Measurements from ENCODE around the gene CNOT2.
A peak's percentile ranks its signal among the peaks of the same experiment; 100 is the strongest.

CNOT2 gene

GRCh38 chr12:70365398-70365647, 122.1 kb downstream of the CNOT2 start:
- no peaks in the 10 kb centered on the region for H3K36me3 ChIP-seq (ENCODE audit: control insufficient read depth in 2 of 2, insufficient read depth in 2 of 2, low read length in 2 of 2)
- no peak overlapping the region for H3K9ac ChIP-seq (ENCODE audit: low read length in 2 of 2)
- H3K27me3 ChIP-seq (ENCODE audit: control insufficient read depth in 1 of 2, insufficient read depth in 2 of 2, low read length in 2 of 2), result peaks cover 10 to 26% of the 10 kb centered on the region in 2 donors
- no peaks in the 10 kb centered on the region for H3K9me3 ChIP-seq (ENCODE audit: control insufficient read depth in 2 of 2, low read length in 2 of 2)
- H3K27ac ChIP-seq (ENCODE audit: low read length), result no peak overlapping the region
- peaks cover 10% of the 10 kb centered on the region for H3K4me1 ChIP-seq (ENCODE audit: control insufficient read depth, insufficient read depth, low read length)
- peak overlapping the region; percentile 71 to 80 for H3K4me3 ChIP-seq (ENCODE audit: low read length in 2 of 2)

- no peak within 1 kb of the TSS for H3K27ac ChIP-seq (ENCODE audit: low read length)
- no peaks in the 10 kb centered on the region for H3K9me3 ChIP-seq (ENCODE audit: control insufficient read depth in 2 of 2, low read length in 2 of 2)
- peaks cover 10% of the 10 kb centered on the region for H3K4me1 ChIP-seq (ENCODE audit: control insufficient read depth, insufficient read depth, low read length)
- peaks cover 10 to 26% of the 10 kb centered on the region in 2 donors for H3K27me3 ChIP-seq (ENCODE audit: control insufficient read depth in 1 of 2, insufficient read depth in 2 of 2, low read length in 2 of 2)
- H3K9ac ChIP-seq (ENCODE audit: low read length in 2 of 2), result peak within 1 kb of the TSS; percentile 34 to 43
- no peaks in the 10 kb centered on the region for H3K36me3 ChIP-seq (ENCODE audit: control insufficient read depth in 2 of 2, insufficient read depth in 2 of 2, low read length in 2 of 2)
- peak within 1 kb of the TSS; percentile 71 to 80 for H3K4me3 ChIP-seq (ENCODE audit: low read length in 2 of 2)
These were observed 122.7 kb downstream of the CNOT2 start, which contains the start of gene KCNMB4 for GRCh38 chr12:70365648-70366518. KCNMB4 (plus strand) TSS chr12:70366290; CDS start chr12:70366735, 445 bp downstream.

GRCh38 chr12:70366581-70367257, 123.5 kb downstream of the CNOT2 start:
- Histone ChIP-seq H3K36me3 (ENCODE audit: control insufficient read depth in 2 of 2, insufficient read depth in 2 of 2, low read length in 2 of 2) (no peaks in the 10 kb centered on the region), H3K4me3 (ENCODE audit: low read length in 2 of 2) (peak overlapping the region; percentile 71 to 80), H3K27me3 (ENCODE audit: control insufficient read depth in 1 of 2, insufficient read depth in 2 of 2, low read length in 2 of 2) (peaks cover 10 to 26% of the 10 kb centered on the region in 2 donors), H3K27ac (ENCODE audit: low read length) (no peak overlapping the region), H3K9ac (ENCODE audit: low read length in 2 of 2) (peak overlapping the region in 1 of 2 donors; percentile 34), H3K9me3 (ENCODE audit: control insufficient read depth in 2 of 2, low read length in 2 of 2) (no peaks in the 10 kb centered on the region), H3K4me1 (ENCODE audit: control insufficient read depth, insufficient read depth, low read length) (peaks cover 10% of the 10 kb centered on the region)

GRCh38 chr12:70367258-70368141, 124.3 kb downstream of the CNOT2 start:
- Histone ChIP-seq H3K9me3 (ENCODE audit: control insufficient read depth in 2 of 2, low read length in 2 of 2) (no peaks in the 10 kb centered on the region), H3K27ac (ENCODE audit: low read length) (peak overlapping the region; percentile 32), H3K27me3 (ENCODE audit: control insufficient read depth in 1 of 2, insufficient read depth in 2 of 2, low read length in 2 of 2) (peaks cover 10 to 26% of the 10 kb centered on the region in 2 donors), H3K4me1 (ENCODE audit: control insufficient read depth, insufficient read depth, low read length) (peaks cover 10% of the 10 kb centered on the region), H3K9ac (ENCODE audit: low read length in 2 of 2) (peak overlapping the region; percentile 34 to 43), H3K4me3 (ENCODE audit: low read length in 2 of 2) (peak overlapping the region; percentile 71 to 80), H3K36me3 (ENCODE audit: control insufficient read depth in 2 of 2, insufficient read depth in 2 of 2, low read length in 2 of 2) (no peaks in the 10 kb centered on the region)

GRCh38 chr12:70372881-70373280, 129.6 kb downstream of the CNOT2 start:
- Histone ChIP-seq H3K9me3 (ENCODE audit: control insufficient read depth in 2 of 2, low read length in 2 of 2) (no peaks in the 10 kb centered on the region), H3K36me3 (ENCODE audit: control insufficient read depth in 2 of 2, insufficient read depth in 2 of 2, low read length in 2 of 2) (no peaks in the 10 kb centered on the region), H3K27me3 (ENCODE audit: control insufficient read depth in 1 of 2, insufficient read depth in 2 of 2, low read length in 2 of 2) (no peaks in the 10 kb centered on the region), H3K27ac (ENCODE audit: low read length) (no peak overlapping the region), H3K9ac (ENCODE audit: low read length in 2 of 2) (no peak overlapping the region), H3K4me3 (ENCODE audit: low read length in 2 of 2) (no peak overlapping the region), H3K4me1 (ENCODE audit: control insufficient read depth, insufficient read depth, low read length) (no peaks in the 10 kb centered on the region)

- H3K9ac ChIP-seq (ENCODE audit: low read length in 2 of 2), result no peak overlapping the region
- H3K36me3 ChIP-seq (ENCODE audit: control insufficient read depth in 2 of 2, insufficient read depth in 2 of 2, low read length in 2 of 2), result no peaks in the 10 kb centered on the region
- no peaks in the 10 kb centered on the region for H3K4me1 ChIP-seq (ENCODE audit: control insufficient read depth, insufficient read depth, low read length)
- no peak overlapping the region for H3K27ac ChIP-seq (ENCODE audit: low read length)
- no peaks in the 10 kb centered on the region for H3K27me3 ChIP-seq (ENCODE audit: control insufficient read depth in 1 of 2, insufficient read depth in 2 of 2, low read length in 2 of 2)
- H3K9me3 ChIP-seq (ENCODE audit: control insufficient read depth in 2 of 2, low read length in 2 of 2), result no peaks in the 10 kb centered on the region
- no peak overlapping the region for H3K4me3 ChIP-seq (ENCODE audit: low read length in 2 of 2)
These were observed 136.6 kb downstream of the CNOT2 start for GRCh38 chr12:70379846-70380245.

GRCh38 chr12:70383484-70383883, 140.3 kb downstream of the CNOT2 start:
- Histone ChIP-seq H3K27me3 (ENCODE audit: control insufficient read depth in 1 of 2, insufficient read depth in 2 of 2, low read length in 2 of 2) (no peaks in the 10 kb centered on the region), H3K4me1 (ENCODE audit: control insufficient read depth, insufficient read depth, low read length) (no peaks in the 10 kb centered on the region), H3K27ac (ENCODE audit: low read length) (no peak overlapping the region), H3K9me3 (ENCODE audit: control insufficient read depth in 2 of 2, low read length in 2 of 2) (no peaks in the 10 kb centered on the region), H3K9ac (ENCODE audit: low read length in 2 of 2) (no peak overlapping the region), H3K4me3 (ENCODE audit: low read length in 2 of 2) (no peak overlapping the region), H3K36me3 (ENCODE audit: control insufficient read depth in 2 of 2, insufficient read depth in 2 of 2, low read length in 2 of 2) (no peaks in the 10 kb centered on the region)

GRCh38 chr12:70383886-70384285, 140.7 kb downstream of the CNOT2 start:
- H3K4me1 ChIP-seq (ENCODE audit: control insufficient read depth, insufficient read depth, low read length), result no peaks in the 10 kb centered on the region
- no peak overlapping the region for H3K4me3 ChIP-seq (ENCODE audit: low read length in 2 of 2)
- H3K27me3 ChIP-seq (ENCODE audit: control insufficient read depth in 1 of 2, insufficient read depth in 2 of 2, low read length in 2 of 2), result no peaks in the 10 kb centered on the region
- H3K9me3 ChIP-seq (ENCODE audit: control insufficient read depth in 2 of 2, low read length in 2 of 2), result no peaks in the 10 kb centered on the region
- no peak overlapping the region for H3K27ac ChIP-seq (ENCODE audit: low read length)
- no peaks in the 10 kb centered on the region for H3K36me3 ChIP-seq (ENCODE audit: control insufficient read depth in 2 of 2, insufficient read depth in 2 of 2, low read length in 2 of 2)
- no peak overlapping the region for H3K9ac ChIP-seq (ENCODE audit: low read length in 2 of 2)

GRCh38 chr12:70386771-70387170, 143.5 kb downstream of the CNOT2 start:
- no peak overlapping the region for H3K4me3 ChIP-seq (ENCODE audit: low read length in 2 of 2)
- H3K27ac ChIP-seq (ENCODE audit: low read length), result no peak overlapping the region
- no peaks in the 10 kb centered on the region for H3K4me1 ChIP-seq (ENCODE audit: control insufficient read depth, insufficient read depth, low read length)
- no peak overlapping the region for H3K9ac ChIP-seq (ENCODE audit: low read length in 2 of 2)
- no peaks in the 10 kb centered on the region for H3K36me3 ChIP-seq (ENCODE audit: control insufficient read depth in 2 of 2, insufficient read depth in 2 of 2, low read length in 2 of 2)
- no peaks in the 10 kb centered on the region for H3K9me3 ChIP-seq (ENCODE audit: control insufficient read depth in 2 of 2, low read length in 2 of 2)
- no peaks in the 10 kb centered on the region for H3K27me3 ChIP-seq (ENCODE audit: control insufficient read depth in 1 of 2, insufficient read depth in 2 of 2, low read length in 2 of 2)

GRCh38 chr12:70389678-70390077, 146.4 kb downstream of the CNOT2 start:
- Histone ChIP-seq H3K27me3 (ENCODE audit: control insufficient read depth in 1 of 2, insufficient read depth in 2 of 2, low read length in 2 of 2) (no peaks in the 10 kb centered on the region), H3K4me1 (ENCODE audit: control insufficient read depth, insufficient read depth, low read length) (no peaks in the 10 kb centered on the region), H3K9ac (ENCODE audit: low read length in 2 of 2) (no peak overlapping the region), H3K36me3 (ENCODE audit: control insufficient read depth in 2 of 2, insufficient read depth in 2 of 2, low read length in 2 of 2) (no peaks in the 10 kb centered on the region), H3K9me3 (ENCODE audit: control insufficient read depth in 2 of 2, low read length in 2 of 2) (no peaks in the 10 kb centered on the region), H3K4me3 (ENCODE audit: low read length in 2 of 2) (no peak overlapping the region), H3K27ac (ENCODE audit: low read length) (no peak overlapping the region)
